NCI-H1105 (cell line): ENCODE results near the gene TTC21B.

Source experiments
- DNase-seq: peaks from one replicate; lab custom pipeline; 2025; lab: John Stamatoyannopoulos, UW

TTC21B gene

DNA sequence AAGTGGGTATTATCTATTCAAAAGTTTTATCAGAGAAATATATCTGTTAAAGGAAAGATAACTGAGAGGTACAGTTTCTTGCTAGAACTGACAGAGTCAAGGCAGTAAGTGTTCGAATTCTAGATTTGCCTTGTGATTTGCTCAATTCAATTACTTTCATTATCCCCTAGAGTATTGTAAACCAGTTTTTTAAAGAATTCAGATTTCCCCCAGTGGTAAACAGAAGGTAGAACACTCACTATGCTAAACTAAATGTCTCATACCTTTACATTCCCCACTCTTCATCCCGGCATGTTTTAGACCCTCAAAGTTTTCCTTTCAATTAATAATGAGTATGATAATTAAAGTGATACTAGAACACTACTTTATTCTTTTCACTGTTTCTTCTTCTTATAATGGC is 28.6 kb downstream of the TTC21B start:
- DNase-seq, result no peak

DNA sequence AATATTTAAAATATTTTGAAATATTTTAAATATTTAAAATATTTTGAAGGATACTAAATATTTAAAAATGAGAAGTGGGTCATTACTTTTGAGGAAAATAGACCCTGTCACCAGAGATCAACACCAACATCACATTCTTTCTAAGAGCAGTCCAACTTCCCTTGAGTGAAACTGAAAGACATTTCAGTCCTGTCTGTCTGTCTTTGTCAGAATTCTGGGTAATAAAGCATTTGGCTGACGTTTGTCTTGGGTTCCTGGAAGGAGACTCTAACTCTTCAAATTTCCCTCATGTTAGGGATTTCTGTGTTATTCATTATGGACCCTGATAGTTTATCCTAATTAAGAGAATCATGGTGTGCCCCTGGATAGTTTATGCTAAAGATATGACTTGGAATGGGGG is 32.8 kb downstream of the TTC21B start:
- DNase-seq, result no peak

- DNase-seq, result no peak
These were observed 39.9 kb downstream of the TTC21B start for GRCh38 chr2:165913636-165914035.

DNA sequence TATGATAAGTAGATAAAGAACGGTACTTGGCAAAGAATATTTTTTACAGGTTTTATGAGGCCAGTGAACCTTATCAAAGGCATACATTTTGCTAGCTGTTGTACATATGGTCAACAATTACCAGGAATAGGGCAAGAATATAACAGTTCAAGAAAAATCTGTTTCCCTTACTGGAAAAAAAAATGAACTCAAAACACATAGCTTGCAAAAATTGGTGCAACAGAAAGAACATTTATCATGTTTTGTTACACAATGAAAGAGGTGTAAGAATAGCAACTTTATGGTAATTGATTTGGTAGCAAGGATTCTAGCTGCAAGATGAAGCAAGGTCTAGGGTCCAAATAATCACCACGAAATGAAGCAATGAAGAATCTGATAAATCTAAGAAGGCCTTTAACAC is 41.6 kb downstream of the TTC21B start:
- DNase-seq, result no peak

GRCh38 chr2:165911231-165911630 is 42.3 kb downstream of the TTC21B start:
- DNase-seq, result no peak

DNA sequence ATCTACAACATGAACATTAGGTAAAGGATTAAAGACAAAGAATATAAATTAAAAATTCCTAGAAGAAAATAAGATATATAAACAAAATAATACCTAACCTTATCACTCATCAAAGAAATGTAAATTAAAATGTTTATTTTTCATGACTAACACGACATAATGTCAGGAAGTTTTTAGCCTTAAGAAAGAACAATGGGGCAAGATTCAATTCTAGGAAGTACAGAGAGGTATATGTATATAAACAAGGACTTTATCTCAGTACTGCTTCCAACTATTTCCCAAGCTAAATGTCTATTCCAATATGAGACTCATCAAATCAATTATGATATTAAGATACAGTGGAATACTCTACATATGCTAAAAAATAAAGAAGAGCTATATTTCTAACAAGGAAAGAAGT is 44.1 kb downstream of the TTC21B start:
- no peak for DNase-seq

- DNase-seq, result no peak
These were observed 47.7 kb downstream of the TTC21B start for GRCh38 chr2:165905854-165906253.

DNA sequence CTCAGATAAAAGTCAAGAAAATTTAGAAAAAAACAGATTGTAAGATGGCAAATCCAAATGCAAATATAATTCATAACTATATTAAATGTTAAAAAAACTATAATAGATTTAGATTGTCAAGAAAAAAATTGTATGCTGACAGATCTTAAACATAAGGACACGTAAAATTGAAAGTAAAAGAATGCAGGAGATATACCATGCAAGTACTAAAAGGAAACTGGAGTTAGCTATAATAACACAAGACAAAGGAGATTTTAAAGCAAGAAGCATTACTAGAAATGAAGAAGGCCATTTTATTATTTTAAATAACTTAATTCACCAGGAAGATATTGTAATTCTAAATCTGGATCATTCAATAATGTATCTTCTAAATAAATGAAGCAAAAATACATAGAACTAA is 48.3 kb downstream of the TTC21B start:
- DNase-seq, result no peak

GRCh38 chr2:165904432-165904831 is 49.1 kb downstream of the TTC21B start:
- no peak for DNase-seq

DNA sequence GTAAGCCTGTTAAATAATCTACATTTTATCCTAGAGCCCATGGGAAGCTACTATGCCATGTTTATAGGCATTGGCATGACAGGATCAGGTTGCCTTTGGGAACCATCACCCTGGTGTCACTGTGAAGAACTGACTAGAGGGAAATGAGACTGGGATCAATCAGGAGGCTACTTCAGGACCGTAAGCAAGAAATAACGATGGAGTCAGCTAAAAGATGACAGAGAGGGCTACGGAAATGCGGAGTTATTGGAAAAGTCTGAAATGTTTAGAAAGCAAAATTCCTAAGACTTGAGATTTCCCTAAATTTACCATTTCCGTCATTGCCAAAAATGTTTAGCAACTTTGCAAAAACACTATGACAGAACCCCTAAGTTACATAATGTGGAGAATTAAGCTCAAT is 50.2 kb downstream of the TTC21B start:
- DNase-seq, result no peak

- no peak for DNase-seq
These were observed 50.6 kb downstream of the TTC21B start for GRCh38 chr2:165902934-165903333.

DNA sequence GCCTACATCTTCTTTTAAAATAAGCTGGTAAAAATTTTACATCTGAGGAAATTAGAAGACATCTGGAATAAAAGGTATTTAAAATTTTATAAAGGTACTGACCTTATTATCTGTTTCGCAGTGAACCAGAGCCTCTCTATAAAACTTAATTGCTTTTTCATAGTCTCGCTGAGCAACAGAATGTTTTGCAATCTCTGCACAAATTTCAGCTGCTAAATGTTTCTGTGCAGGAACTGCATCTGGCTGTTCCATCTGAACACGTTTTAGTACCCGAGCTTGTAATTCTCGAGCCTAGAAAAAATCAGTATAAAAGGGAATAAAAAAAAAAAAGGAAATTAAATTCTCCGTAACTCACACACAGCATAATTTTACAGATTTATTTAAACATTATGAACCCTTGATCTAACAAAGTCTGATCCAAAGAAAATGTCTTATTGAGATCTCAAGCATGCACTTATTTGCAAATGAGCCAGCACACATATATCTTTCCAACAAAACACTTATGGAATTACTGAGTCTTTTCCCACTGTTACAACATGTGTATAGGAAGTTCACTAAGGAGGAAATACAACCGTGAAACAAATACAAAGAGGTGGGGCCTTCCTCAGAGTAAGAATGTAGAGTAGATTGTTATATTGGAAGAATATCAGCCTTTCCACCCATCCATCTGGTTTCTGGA is 51.8 kb downstream of the TTC21B start:
- DNase-seq, result no peak

DNA sequence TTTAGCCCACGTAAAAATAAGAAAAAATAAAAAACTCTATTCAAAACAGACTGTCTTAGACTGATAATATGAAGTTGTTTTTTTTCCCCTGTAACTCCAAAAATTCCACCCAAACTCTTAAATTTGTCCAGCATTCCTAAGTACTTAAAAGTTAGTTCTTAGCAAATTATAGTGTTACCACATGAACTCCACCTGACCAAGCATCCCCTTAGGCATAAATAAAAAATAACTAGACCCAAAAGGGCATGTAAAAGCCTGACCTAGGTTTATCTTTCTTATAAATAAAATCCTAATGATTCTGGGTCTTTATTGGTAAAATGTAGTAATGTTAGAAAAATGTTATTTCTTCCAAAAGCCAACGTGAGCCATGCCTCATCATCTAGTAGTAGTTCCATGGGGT is 54.3 kb downstream of the TTC21B start:
- DNase-seq, result no peak

- DNase-seq, result no peak
These were observed 55.2 kb downstream of the TTC21B start for GRCh38 chr2:165898381-165898780.

GRCh38 chr2:165897726-165898125 is 55.9 kb downstream of the TTC21B start:
- DNase-seq, result no peak

- no peak for DNase-seq
These were observed 56.5 kb downstream of the TTC21B start for GRCh38 chr2:165897074-165897473.

- DNase-seq, result no peak
These were observed 57.6 kb downstream of the TTC21B start for GRCh38 chr2:165895974-165896373.

- no peak for DNase-seq
These were observed 60.0 kb downstream of the TTC21B start for GRCh38 chr2:165893556-165893955.

DNA sequence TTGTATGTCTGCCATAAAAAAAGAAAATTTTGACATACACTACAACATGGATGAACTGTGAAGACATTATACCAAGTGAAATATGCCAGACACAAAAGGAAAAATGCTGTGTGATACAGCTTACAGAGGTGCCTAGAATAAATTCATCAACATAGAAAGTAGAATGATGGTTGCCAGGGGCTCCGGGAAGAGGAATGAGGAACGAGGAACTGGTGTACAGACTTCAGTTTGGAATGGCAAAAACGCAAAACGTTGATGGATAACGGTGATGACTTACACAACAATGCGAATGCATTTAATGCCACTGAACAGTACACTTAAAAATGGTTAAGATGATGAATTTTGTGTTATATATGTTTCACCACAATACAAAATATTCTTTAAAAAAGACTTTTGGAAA is 61.0 kb downstream of the TTC21B start:
- DNase-seq, result no peak

DNA sequence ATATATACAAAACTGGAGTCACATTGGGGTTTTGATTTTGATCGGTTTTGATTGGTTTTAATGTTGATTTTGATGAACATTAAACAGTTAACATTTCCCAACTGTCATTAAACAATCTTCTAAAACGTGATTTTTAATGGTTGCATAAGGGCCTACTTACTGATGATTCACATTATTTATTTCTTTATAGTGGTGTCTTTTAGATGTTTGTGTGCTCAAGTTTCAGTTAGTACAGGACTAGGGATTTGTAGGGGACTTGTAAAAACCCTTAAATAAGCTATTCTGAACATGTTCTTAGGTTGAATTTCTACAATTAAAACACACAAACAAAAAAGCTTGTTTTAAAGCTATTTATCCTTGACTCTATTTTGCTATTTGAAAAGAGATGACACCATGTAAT is 61.6 kb downstream of the TTC21B start:
- no peak for DNase-seq

DNA sequence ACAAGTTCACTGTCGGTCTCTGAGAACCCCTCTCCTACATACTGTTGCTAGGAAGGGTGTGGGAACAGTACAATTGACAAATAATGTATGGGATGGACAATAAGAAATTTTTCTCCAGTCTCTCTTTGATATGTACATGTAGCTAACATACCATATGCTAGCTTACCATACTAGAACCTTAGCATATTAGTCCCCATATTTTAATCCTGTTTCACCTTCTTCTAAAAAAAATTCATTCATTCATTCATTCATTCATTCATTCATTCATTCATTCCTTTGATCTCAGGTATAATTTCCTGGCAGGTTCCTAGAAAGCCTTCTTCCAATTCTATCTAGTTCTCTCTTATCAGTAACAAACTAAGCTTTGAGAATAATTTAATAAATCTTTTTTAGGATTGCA is 62.2 kb downstream of the TTC21B start:
- DNase-seq, result no peak

GRCh38 chr2:165889798-165890197 is 63.8 kb downstream of the TTC21B start:
- DNase-seq, result no peak

GRCh38 chr2:165889158-165889557 is 64.4 kb downstream of the TTC21B start:
- no peak for DNase-seq

- DNase-seq, result no peak
These were observed 65.4 kb downstream of the TTC21B start for GRCh38 chr2:165888171-165888570.
